Activated naive CD8-positive, alpha-beta T cell (primary cell): ENCODE data around the gene SYPL1.

Source experiments
- H3K27ac Mint-ChIP-seq: one replicate; pipeline ENCODE4 v1.8.0; 2021; ENCODE audit warnings: mixed read lengths
- H3K27me3 Mint-ChIP-seq: one replicate; pipeline ENCODE4 v1.8.0; 2021; ENCODE audit warnings: mixed read lengths
- H3K36me3 Mint-ChIP-seq: one replicate; pipeline ENCODE4 v1.8.0; 2021; ENCODE audit warnings: mixed read lengths
- H3K4me1 Mint-ChIP-seq: one replicate; pipeline ENCODE4 v1.8.0; 2021; ENCODE audit warnings: low read depth, mixed read lengths
- H3K4me3 Mint-ChIP-seq: one replicate; pipeline ENCODE4 v1.8.0; 2021; ENCODE audit warnings: mild to moderate bottlenecking, mixed read lengths
- H3K9me3 Mint-ChIP-seq: one replicate; pipeline ENCODE4 v1.8.0; 2021; ENCODE audit warnings: low read depth, mixed read lengths

The SYPL1 gene

GRCh38 chr7:106111655-106112117 lies 426 bp downstream of the SYPL1 start:
- Mint-ChIP-seq H3K27ac (peak overlapping the region; percentile 89), H3K27me3 (no peaks in the 10 kb centered on the region), H3K36me3 (no peaks in the 10 kb centered on the region), H3K4me3 (peak overlapping the region; percentile 93), H3K9me3 (no peaks in the 10 kb centered on the region), H3K4me1 (peaks cover 72% of the 10 kb centered on the region)

- Mint-ChIP-seq H3K4me3 (peak overlapping the region; percentile 91), H3K27ac (peak overlapping the region; percentile 89), H3K4me1 (peaks cover 70% of the 10 kb centered on the region), H3K9me3 (no peaks in the 10 kb centered on the region), H3K27me3 (no peaks in the 10 kb centered on the region), H3K36me3 (no peaks in the 10 kb centered on the region)
These were observed 1.0 kb downstream of the SYPL1 start for GRCh38 chr7:106110885-106111654.

- Mint-ChIP-seq H3K4me3 (peak overlapping the region; percentile 91), H3K27ac (peak overlapping the region; percentile 69), H3K9me3 (no peaks in the 10 kb centered on the region), H3K27me3 (no peaks in the 10 kb centered on the region), H3K4me1 (peaks cover 74% of the 10 kb centered on the region), H3K36me3 (no peaks in the 10 kb centered on the region)
These were observed 1.9 kb downstream of the SYPL1 start for GRCh38 chr7:106110238-106110560.

GRCh38 chr7:106109521-106110237 lies 2.4 kb downstream of the SYPL1 start:
- H3K27ac Mint-ChIP-seq = peak overlapping the region; percentile 69
- peaks cover 74% of the 10 kb centered on the region for H3K4me1 Mint-ChIP-seq
- H3K4me3 Mint-ChIP-seq = peak overlapping the region; percentile 91
- H3K27me3 Mint-ChIP-seq = no peaks in the 10 kb centered on the region
- H3K36me3 Mint-ChIP-seq = no peaks in the 10 kb centered on the region
- no peaks in the 10 kb centered on the region for H3K9me3 Mint-ChIP-seq

- Mint-ChIP-seq H3K9me3 (no peaks in the 10 kb centered on the region), H3K4me3 (peak overlapping the region; percentile 24), H3K27ac (peak overlapping the region; percentile 17), H3K27me3 (no peaks in the 10 kb centered on the region), H3K36me3 (no peaks in the 10 kb centered on the region), H3K4me1 (peaks cover 71% of the 10 kb centered on the region)
These were observed 3.1 kb downstream of the SYPL1 start for GRCh38 chr7:106108991-106109390.

GRCh38 chr7:106104721-106105260 lies 7.3 kb downstream of the SYPL1 start:
- H3K27me3 Mint-ChIP-seq = no peaks in the 10 kb centered on the region
- no peaks in the 10 kb centered on the region for H3K9me3 Mint-ChIP-seq
- H3K4me1 Mint-ChIP-seq = peaks cover 81% of the 10 kb centered on the region
- peaks cover 3% of the 10 kb centered on the region for H3K36me3 Mint-ChIP-seq
- no peak overlapping the region for H3K4me3 Mint-ChIP-seq
- H3K27ac Mint-ChIP-seq = peak overlapping the region; percentile 7

- Mint-ChIP-seq H3K27ac (peak overlapping the region; percentile 82), H3K9me3 (no peaks in the 10 kb centered on the region)
These were observed 9.6 kb downstream of the SYPL1 start for GRCh38 chr7:106102387-106102966.

GRCh38 chr7:106101726-106102125 lies 10.4 kb downstream of the SYPL1 start:
- Mint-ChIP-seq H3K4me1 (peaks cover 70% of the 10 kb centered on the region), H3K27ac (no peak overlapping the region), H3K9me3 (no peaks in the 10 kb centered on the region), H3K27me3 (no peaks in the 10 kb centered on the region), H3K36me3 (peaks cover 5% of the 10 kb centered on the region), H3K4me3 (no peak overlapping the region)

More at GRCh38 chr7:106102387-106102966, 9.6 kb downstream of the SYPL1 start:
- H3K4me3 Mint-ChIP-seq = no peak overlapping the region
- peaks cover 75% of the 10 kb centered on the region for H3K4me1 Mint-ChIP-seq
- H3K27me3 Mint-ChIP-seq = no peaks in the 10 kb centered on the region
- H3K36me3 Mint-ChIP-seq = peaks cover 5% of the 10 kb centered on the region

- peaks cover 5% of the 10 kb centered on the region for H3K36me3 Mint-ChIP-seq
- no peaks in the 10 kb centered on the region for H3K27me3 Mint-ChIP-seq
- peaks cover 65% of the 10 kb centered on the region for H3K4me1 Mint-ChIP-seq
- H3K27ac Mint-ChIP-seq = peak overlapping the region; percentile 36
- H3K4me3 Mint-ChIP-seq = no peak overlapping the region
- no peaks in the 10 kb centered on the region for H3K9me3 Mint-ChIP-seq
These were observed 11.1 kb downstream of the SYPL1 start for GRCh38 chr7:106100863-106101629.

- Mint-ChIP-seq H3K4me3 (no peak overlapping the region), H3K27ac (peak overlapping the region; percentile 74), H3K4me1 (peaks cover 51% of the 10 kb centered on the region), H3K27me3 (no peaks in the 10 kb centered on the region), H3K36me3 (peaks cover 5% of the 10 kb centered on the region), H3K9me3 (no peaks in the 10 kb centered on the region)
These were observed 12.6 kb downstream of the SYPL1 start for GRCh38 chr7:106099539-106099938.

- H3K36me3 Mint-ChIP-seq = peaks cover 5% of the 10 kb centered on the region
- no peaks in the 10 kb centered on the region for H3K9me3 Mint-ChIP-seq
- H3K27ac Mint-ChIP-seq = peak overlapping the region; percentile 43
- peak overlapping the region; percentile 5 for H3K4me3 Mint-ChIP-seq
- H3K4me1 Mint-ChIP-seq = peaks cover 49% of the 10 kb centered on the region
- no peaks in the 10 kb centered on the region for H3K27me3 Mint-ChIP-seq
These were observed 13.2 kb downstream of the SYPL1 start for GRCh38 chr7:106098889-106099288.

- Mint-ChIP-seq H3K4me1 (peaks cover 18% of the 10 kb centered on the region), H3K36me3 (peaks cover 6% of the 10 kb centered on the region), H3K27ac (no peak overlapping the region), H3K4me3 (no peak overlapping the region), H3K27me3 (no peaks in the 10 kb centered on the region), H3K9me3 (no peaks in the 10 kb centered on the region)
These were observed 16.5 kb downstream of the SYPL1 start for GRCh38 chr7:106095634-106096033.

- Mint-ChIP-seq H3K4me1 (peaks cover 12% of the 10 kb centered on the region), H3K9me3 (no peaks in the 10 kb centered on the region), H3K27ac (no peak overlapping the region), H3K36me3 (peaks cover 6% of the 10 kb centered on the region), H3K27me3 (no peaks in the 10 kb centered on the region), H3K4me3 (no peak overlapping the region)
These were observed 17.3 kb downstream of the SYPL1 start for GRCh38 chr7:106094780-106095179.

GRCh38 chr7:106092204-106092603 lies 19.9 kb downstream of the SYPL1 start:
- Mint-ChIP-seq H3K9me3 (no peaks in the 10 kb centered on the region), H3K4me3 (no peak overlapping the region), H3K27me3 (no peaks in the 10 kb centered on the region), H3K27ac (no peak overlapping the region), H3K4me1 (peaks cover 2% of the 10 kb centered on the region), H3K36me3 (peaks cover 9% of the 10 kb centered on the region)
